Thoracic aorta (tissue), 2 donors: ENCODE data around the gene ERV3-1. TPM values are rescaled to one million over a fixed set of nuclear protein-coding genes. Genes with fewer than 3 reads are reported as not detected.

ENCODE experiments used
- ATAC-seq: fragments of 150-250 bp; one replicate; pipeline ENCODE4 v1.8.0; 2017; ENCODE audit warnings: low read depth; ENCODE audit not compliant: insufficient number of reproducible peaks, low FRiP score
- DNase-seq: peaks from one replicate; pipeline ENCODE4 v3.0.0-alpha.2; 2020; ENCODE audit warnings: low spot score
- H3K27ac ChIP-seq, 2 donors: fragments of 200-600 bp; sonication (generic); 1 replicate in 1 of 2; 2 replicates in 1 of 2; pipeline ENCODE4 v1.5.1; 2016; ENCODE audit warnings: mild to moderate bottlenecking in 2 of 2, moderate library complexity in 2 of 2
- H3K27me3 ChIP-seq: fragments of 200-600 bp; sonication (generic); replicated peaks from 2 replicates; pipeline ENCODE4 v1.6.0; 2016; ENCODE audit warnings: mild to moderate bottlenecking; ENCODE audit not compliant: insufficient read depth
- H3K36me3 ChIP-seq: fragments of 200-600 bp; sonication (generic); one replicate; pipeline ENCODE4 v1.5.1; 2016
- H3K4me1 ChIP-seq, 2 donors: fragments of 200-600 bp; sonication (generic); 1 replicate in 1 of 2; 2 replicates in 1 of 2; pipeline versions ENCODE4 v1.5.1 to v1.6.0; 2016; ENCODE audit warnings: low read depth in 2 of 2, mild to moderate bottlenecking in 1 of 2; ENCODE audit not compliant: control insufficient read depth in 1 of 2
- H3K4me3 ChIP-seq: fragments of 200-600 bp; sonication (generic); 2 replicates; pipeline ENCODE4 v1.5.1; 2016; ENCODE audit warnings: mild to moderate bottlenecking
- H3K9me3 ChIP-seq: fragments of 200-600 bp; sonication (generic); 2 replicates; pipeline ENCODE4 v1.5.1; 2016
- CTCF ChIP-seq: fragments of 200-600 bp; sonication (generic); IDR thresholded peaks from one replicate; pipeline ENCODE4 v1.5.1; 2019; ENCODE audit warnings: antibody characterized with exemption
- total RNA-seq, 2 donors: library from RNA; depleted of rRNA; stranded (reverse); fragments of >200 nt; gene quantifications; one replicate each; pipeline versions ENCODE4 v1.1.0 to v1.2.3, GENCODE V29; 2016

The ERV3-1 gene
- total RNA-seq, 2 donors from 2014 or later, result 21.8 to 28.6 TPM

- ATAC-seq (no peak), DNase-seq (no peak)
- Histone ChIP-seq H3K27ac (no peak within 1 kb of the TSS), H3K4me1 (no peaks in the 10 kb centered on the region), H3K9me3 (peaks cover 20% of the 10 kb centered on the region), H3K36me3 (peaks cover 4% of the 10 kb centered on the region), H3K4me3 (no peak within 1 kb of the TSS), H3K27me3 (no peaks in the 10 kb centered on the region)
- TF ChIP-seq CTCF, result no peak
These were observed 15.6 kb downstream of the ERV3-1 start, which contains the start of gene ZNF117 for GRCh38 chr7:64990936-64991335. ZNF117 (minus strand) TSS chr7:64991036.

- no peaks in the 10 kb centered on the region for H3K27me3 ChIP-seq
- H3K4me3 ChIP-seq, result no peak overlapping the region
- H3K4me1 ChIP-seq, result no peaks in the 10 kb centered on the region
- TF ChIP-seq CTCF, result no peak
- DNase-seq (no peak), ATAC-seq (no peak)
- H3K9me3 ChIP-seq, result peaks cover 17% of the 10 kb centered on the region
- H3K36me3 ChIP-seq, result peaks cover 4% of the 10 kb centered on the region
- H3K27ac ChIP-seq, result no peak overlapping the region
These were observed 16.3 kb downstream of the ERV3-1 start for GRCh38 chr7:64990216-64990615.

GRCh38 chr7:64978497-64979203, 27.8 kb downstream of the ERV3-1 start:
- no peak for TF ChIP-seq CTCF
- DNase-seq, result no peak
- H3K4me1 ChIP-seq, result no peaks in the 10 kb centered on the region

GRCh38 chr7:64965594-64965993, 40.9 kb downstream of the ERV3-1 start:
- ATAC-seq (no peak), DNase-seq (no peak)
- no peak for TF ChIP-seq CTCF
- H3K36me3 ChIP-seq, result no peaks in the 10 kb centered on the region
- H3K9me3 ChIP-seq, result peaks cover 13% of the 10 kb centered on the region
- H3K27ac ChIP-seq, result no peak overlapping the region
- no peaks in the 10 kb centered on the region for H3K27me3 ChIP-seq
- no peaks in the 10 kb centered on the region for H3K4me1 ChIP-seq
- no peak overlapping the region for H3K4me3 ChIP-seq

More at GRCh38 chr7:64978497-64979203, 27.8 kb downstream of the ERV3-1 start:
- Histone ChIP-seq H3K36me3 (peaks cover 31% of the 10 kb centered on the region), H3K27me3 (no peaks in the 10 kb centered on the region), H3K9me3 (peaks cover 68% of the 10 kb centered on the region), H3K4me3 (no peak overlapping the region), H3K27ac (no peak overlapping the region)
- no peak for ATAC-seq

- H3K4me3 ChIP-seq, result no peak overlapping the region
- H3K27ac ChIP-seq, result no peak overlapping the region
- H3K9me3 ChIP-seq, result no peaks in the 10 kb centered on the region
- DNase-seq, result no peak
- H3K4me1 ChIP-seq, result no peaks in the 10 kb centered on the region
- no peak for TF ChIP-seq CTCF
- no peak for ATAC-seq
- H3K27me3 ChIP-seq, result no peaks in the 10 kb centered on the region
- no peaks in the 10 kb centered on the region for H3K36me3 ChIP-seq
These were observed 47.3 kb downstream of the ERV3-1 start for GRCh38 chr7:64959072-64959747.
